Natural killer cell (primary cell): ENCODE measurements around the gene TANGO2. TPM values are rescaled to one million over a fixed set of nuclear protein-coding genes. Genes with fewer than 3 reads are reported as not detected.
A peak's percentile ranks its signal among the peaks of the same experiment; 100 is the strongest.

Experiments used
- ATAC-seq, 3 donors: fragments of 150-1000 bp in 2 of 3; fragments of 200-7000 bp in 1 of 3; cut with Tn5 transposase; 1 replicate in 1 of 3; 2 replicates in 2 of 3; pipeline ENCODE4 v1.10.0; 2021; ENCODE audit warnings: mild to moderate bottlenecking in 2 of 3, moderate library complexity in 2 of 3
- DNase-seq, 2 donors: peaks; one replicate each; pipeline versions ENCODE4 v3.0.0 to v3.0.0-alpha.2; 2013 to 2021; ENCODE audit warnings: mixed read lengths in 1 of 2
- H3K27ac ChIP-seq: one replicate; pipeline ENCODE4 v1.5.1; 2013; ENCODE audit warnings: mild to moderate bottlenecking, low read length
- H3K27me3 ChIP-seq: one replicate; pipeline ENCODE4 v1.6.1; 2013; ENCODE audit warnings: low read length; ENCODE audit not compliant: control insufficient read depth, insufficient read depth
- H3K36me3 ChIP-seq: one replicate; pipeline ENCODE4 v1.6.1; 2013; ENCODE audit warnings: low read length; ENCODE audit not compliant: control insufficient read depth, insufficient read depth
- H3K4me1 ChIP-seq: one replicate; pipeline ENCODE4 v1.6.1; 2013; ENCODE audit warnings: low read length; ENCODE audit not compliant: control insufficient read depth, insufficient read depth
- H3K4me3 ChIP-seq: one replicate; pipeline ENCODE4 v1.5.1; 2013; ENCODE audit warnings: low read length
- H3K9me3 ChIP-seq: one replicate; pipeline ENCODE4 v1.6.1; 2013; ENCODE audit warnings: low read length; ENCODE audit not compliant: control insufficient read depth, insufficient read depth
- H3K27ac Mint-ChIP-seq, 2 donors: one replicate each; pipeline ENCODE4 v1.8.0; 2022; ENCODE audit warnings: mild to moderate bottlenecking in 2 of 2, mixed read lengths in 2 of 2, moderate library complexity in 1 of 2
- H3K27me3 Mint-ChIP-seq, 2 donors: one replicate each; pipeline ENCODE4 v1.8.0; 2022; ENCODE audit warnings: low read depth in 2 of 2, mixed read lengths in 2 of 2
- H3K36me3 Mint-ChIP-seq: one replicate; pipeline ENCODE4 v1.8.0; 2022; ENCODE audit warnings: mixed read lengths
- H3K4me1 Mint-ChIP-seq, 2 donors: one replicate each; pipeline ENCODE4 v1.8.0; 2022; ENCODE audit warnings: mixed read lengths in 2 of 2
- H3K4me3 Mint-ChIP-seq: one replicate; pipeline ENCODE4 v1.8.0; 2022; ENCODE audit warnings: mild to moderate bottlenecking, moderate library complexity, mixed read lengths
- H3K9me3 Mint-ChIP-seq, 2 donors: one replicate each; pipeline ENCODE4 v1.8.0; 2022; ENCODE audit warnings: mixed read lengths in 2 of 2
- CTCF ChIP-seq: fragments of 200-600 bp; IDR thresholded peaks from one replicate; pipeline ENCODE4 v1.8.0; 2022; ENCODE audit warnings: antibody characterized with exemption
- WGBS: methylation state at CpG from one replicate; pipeline ENCODE4 v1.1.7; 2013; ENCODE audit warnings: missing lambda C conversion rate; ENCODE audit not compliant: insufficient coverage; 5-methylcytosine and 5-hydroxymethylcytosine counted together
- intact Hi-C: fragments of 100-400 bp; cut with micrococcal nuclease; formaldehyde crosslinking; loops from one replicate; pipeline ENCODE4 v1.14.2; 2022
- total RNA-seq, 4 donors: library from RNA; stranded (reverse); fragments of 120-200 nt in 1 of 4; gene quantifications; one replicate each; pipeline versions ENCODE4 v1.2.3 to v1.2.4, GENCODE V29; 2013 to 2022

TANGO2 gene
- total RNA-seq, 3 donors from 2014 or later (not counting 1 experiment from before 2014, with no cell fraction given), result 33.3 to 53.0 (median 46.2) TPM

DNA sequence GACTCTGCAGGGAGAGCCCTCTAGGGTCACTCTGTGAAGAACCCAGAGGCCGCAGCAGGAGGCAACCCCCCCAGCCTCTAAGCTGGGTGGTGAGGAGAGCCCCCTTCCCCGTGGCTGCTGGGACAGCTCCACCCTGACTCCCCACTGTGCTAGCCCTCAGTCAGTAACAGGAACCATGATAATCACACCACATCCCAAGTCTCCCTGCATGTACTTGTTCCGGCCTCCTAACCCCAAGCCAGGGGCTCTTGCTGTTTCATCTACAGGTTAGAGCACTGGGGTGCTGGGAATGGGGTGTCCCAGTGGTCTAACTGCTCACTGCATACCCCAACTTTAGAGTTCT is 31.2 kb upstream of the TANGO2 start:
- WGBS, result 89% methylated on average over 3 of the region's 3 CpGs
- peaks cover 0 to 16% of the 10 kb centered on the region in 2 donors for H3K4me1 Mint-ChIP-seq
- no peaks in the 10 kb centered on the region for H3K36me3 Mint-ChIP-seq
- no peaks in the 10 kb centered on the region for H3K36me3 ChIP-seq
- no peak for ATAC-seq
- no peak overlapping the region for H3K27ac ChIP-seq
- no peaks in the 10 kb centered on the region for H3K27me3 ChIP-seq
- H3K4me1 ChIP-seq, result peaks cover 25% of the 10 kb centered on the region
- intact Hi-C loops, result no loop called here
- H3K27me3 Mint-ChIP-seq, result no peaks in the 10 kb centered on the region
- H3K9me3 Mint-ChIP-seq, result no peaks in the 10 kb centered on the region
- H3K27ac Mint-ChIP-seq, result no peak overlapping the region
- no peak for DNase-seq
- no peak overlapping the region for H3K4me3 ChIP-seq
- no peak for TF ChIP-seq CTCF
- H3K4me3 Mint-ChIP-seq, result peak overlapping the region; percentile 7
- no peaks in the 10 kb centered on the region for H3K9me3 ChIP-seq

- no peak for TF ChIP-seq CTCF
- no peak overlapping the region for H3K4me3 ChIP-seq
- no peak overlapping the region for H3K27ac ChIP-seq
- H3K36me3 ChIP-seq, result no peaks in the 10 kb centered on the region
- H3K27ac Mint-ChIP-seq, result no peak overlapping the region
- DNase-seq, result no peak
- peaks cover 0 to 11% of the 10 kb centered on the region in 2 donors for H3K4me1 Mint-ChIP-seq
- H3K9me3 ChIP-seq, result no peaks in the 10 kb centered on the region
- H3K27me3 Mint-ChIP-seq, result no peaks in the 10 kb centered on the region
- intact Hi-C loops, result no loop called here
- WGBS, result 77% methylated on average over 2 of the region's 2 CpGs
- H3K4me3 Mint-ChIP-seq, result no peak overlapping the region
- no peak for ATAC-seq
- H3K9me3 Mint-ChIP-seq, result no peaks in the 10 kb centered on the region
- H3K36me3 Mint-ChIP-seq, result no peaks in the 10 kb centered on the region
- peaks cover 20% of the 10 kb centered on the region for H3K4me1 ChIP-seq
- no peaks in the 10 kb centered on the region for H3K27me3 ChIP-seq
Measured at GRCh38 chr22:19990188-19990587, 30.7 kb upstream of the TANGO2 start.

- DNase-seq, result no peak
- Mint-ChIP-seq H3K4me3 (no peak overlapping the region), H3K27ac (no peak overlapping the region), H3K9me3 (no peaks in the 10 kb centered on the region), H3K36me3 (no peaks in the 10 kb centered on the region), H3K4me1 (peaks cover 0 to 7% of the 10 kb centered on the region in 2 donors), H3K27me3 (no peaks in the 10 kb centered on the region)
- intact Hi-C loops, result no loop called here
- no peaks in the 10 kb centered on the region for H3K36me3 ChIP-seq
- TF ChIP-seq CTCF, result no peak
- no peak overlapping the region for H3K4me3 ChIP-seq
- H3K9me3 ChIP-seq, result no peaks in the 10 kb centered on the region
- H3K4me1 ChIP-seq, result peaks cover 14% of the 10 kb centered on the region
- no peak for ATAC-seq
- 94% methylated on average over 20 of the region's 20 CpGs for WGBS
- no peak overlapping the region for H3K27ac ChIP-seq
- H3K27me3 ChIP-seq, result no peaks in the 10 kb centered on the region
Measured at GRCh38 chr22:19990609-19991394, 30.1 kb upstream of the TANGO2 start.

- Mint-ChIP-seq H3K4me1 (peaks cover 0 to 2% of the 10 kb centered on the region in 2 donors), H3K36me3 (no peaks in the 10 kb centered on the region), H3K27me3 (no peaks in the 10 kb centered on the region), H3K27ac (no peak overlapping the region), H3K9me3 (no peaks in the 10 kb centered on the region), H3K4me3 (no peak overlapping the region)
- TF ChIP-seq CTCF, result no peak
- H3K36me3 ChIP-seq, result no peaks in the 10 kb centered on the region
- intact Hi-C loops, result no loop called here
- no peak for ATAC-seq
- peaks cover 9% of the 10 kb centered on the region for H3K4me1 ChIP-seq
- H3K4me3 ChIP-seq, result no peak overlapping the region
- no peaks in the 10 kb centered on the region for H3K9me3 ChIP-seq
- no peak for DNase-seq
- no peaks in the 10 kb centered on the region for H3K27me3 ChIP-seq
- H3K27ac ChIP-seq, result no peak overlapping the region
Measured at GRCh38 chr22:19991395-19991644, 29.6 kb upstream of the TANGO2 start.
